ENCODE measurements around the gene GABRA4. TPM values are rescaled to one million over a fixed set of nuclear protein-coding genes. Genes with fewer than 3 reads are reported as not detected.

GABRA4 gene
- total and polyA plus RNA-seq, 10 donors, result under 0.01 to 0.10 (median 0.04) TPM; not detected in 6

DNA sequence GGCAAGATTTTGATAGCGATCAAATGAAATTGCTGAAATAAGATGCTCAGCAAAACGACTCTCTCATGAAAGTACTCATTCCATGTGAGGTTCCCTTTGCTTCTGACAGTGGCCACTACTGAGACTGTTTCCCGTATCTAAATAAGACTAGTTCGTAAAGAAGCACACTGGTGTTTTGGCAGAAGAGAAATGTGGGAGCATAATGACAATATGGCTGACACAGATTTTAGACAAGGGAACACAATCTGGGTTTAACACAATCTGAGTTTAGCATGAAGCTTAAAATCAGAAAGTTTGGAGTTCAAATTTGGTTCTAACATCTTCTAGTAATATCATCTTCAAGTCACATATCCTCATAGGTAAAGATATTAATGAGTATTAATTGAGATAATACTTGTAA, 13.7 kb downstream of the GABRA4 start:
- intact Hi-C loops (cut with DNase I; ENCODE audit: low total_unique reads), result no loop called here
- Histone ChIP-seq H3K9me3 (no peaks in the 10 kb centered on the region), H3K4me3 (no peak overlapping the region), H3K4me1 (no peaks in the 10 kb centered on the region), H3K36me3 (no peaks in the 10 kb centered on the region), H3K27me3 (replicated peaks in 1 of 7) (peaks cover 0 to 7% (median 0%) of the 10 kb centered on the region in 7 donors), H3K27ac (no peak overlapping the region)
- DNase-seq, result no peak
- WGBS, 5 donors, result 82 to 91% (median 82%) methylated on average over 4 of the region's 4 CpGs
- no peak for TF ChIP-seq POLR2AphosphoS5 (IDR thresholded peaks at IDR 0.05)
- TF ChIP-seq, protein P1, sequence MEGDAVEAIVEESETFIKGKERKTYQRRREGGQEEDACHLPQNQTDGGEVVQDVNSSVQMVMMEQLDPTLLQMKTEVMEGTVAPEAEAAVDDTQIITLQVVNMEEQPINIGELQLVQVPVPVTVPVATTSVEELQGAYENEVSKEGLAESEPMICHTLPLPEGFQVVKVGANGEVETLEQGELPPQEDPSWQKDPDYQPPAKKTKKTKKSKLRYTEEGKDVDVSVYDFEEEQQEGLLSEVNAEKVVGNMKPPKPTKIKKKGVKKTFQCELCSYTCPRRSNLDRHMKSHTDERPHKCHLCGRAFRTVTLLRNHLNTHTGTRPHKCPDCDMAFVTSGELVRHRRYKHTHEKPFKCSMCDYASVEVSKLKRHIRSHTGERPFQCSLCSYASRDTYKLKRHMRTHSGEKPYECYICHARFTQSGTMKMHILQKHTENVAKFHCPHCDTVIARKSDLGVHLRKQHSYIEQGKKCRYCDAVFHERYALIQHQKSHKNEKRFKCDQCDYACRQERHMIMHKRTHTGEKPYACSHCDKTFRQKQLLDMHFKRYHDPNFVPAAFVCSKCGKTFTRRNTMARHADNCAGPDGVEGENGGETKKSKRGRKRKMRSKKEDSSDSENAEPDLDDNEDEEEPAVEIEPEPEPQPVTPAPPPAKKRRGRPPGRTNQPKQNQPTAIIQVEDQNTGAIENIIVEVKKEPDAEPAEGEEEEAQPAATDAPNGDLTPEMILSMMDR (IDR thresholded peaks at IDR 0.05 in 8 of 11, conservative IDR thresholded peaks at IDR 0.05 in 3 of 11), result no peak
- TF ChIP-seq POLR2A (IDR thresholded peaks at IDR 0.05), result no peak

DNA sequence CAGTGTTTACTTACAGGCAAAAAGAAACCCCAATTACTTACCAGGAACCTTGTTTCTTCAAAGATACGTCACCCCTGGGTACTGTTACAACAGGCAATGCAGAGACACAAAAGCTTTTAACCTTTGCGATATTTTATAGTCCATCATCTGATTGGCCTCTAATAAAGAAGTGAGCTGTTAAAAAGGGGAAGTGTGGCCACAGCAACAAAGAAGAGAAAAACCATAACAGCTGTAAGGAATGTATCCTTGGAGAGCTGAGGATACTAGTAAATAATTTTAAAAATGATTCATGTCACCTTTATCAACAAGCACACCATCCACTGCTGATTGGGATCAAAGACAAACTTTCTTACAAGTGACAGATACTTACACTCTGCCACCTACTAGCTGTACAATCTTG, 14.1 kb downstream of the GABRA4 start:
- H3K4me1 ChIP-seq, result no peaks in the 10 kb centered on the region
- intact Hi-C loops (cut with DNase I; ENCODE audit: low total_unique reads), result no loop called here
- 70 to 82% (median 76%) methylated on average over 2 of the region's 2 CpGs for WGBS, 5 donors
- DNase-seq, result no peak
- TF ChIP-seq, protein P1 (IDR thresholded peaks at IDR 0.05 in 8 of 11, conservative IDR thresholded peaks at IDR 0.05 in 3 of 11), result no peak
- no peak for TF ChIP-seq POLR2AphosphoS5 (IDR thresholded peaks at IDR 0.05)
- no peak for TF ChIP-seq POLR2A (IDR thresholded peaks at IDR 0.05)
- H3K27ac ChIP-seq, result no peak overlapping the region
- no peaks in the 10 kb centered on the region for H3K36me3 ChIP-seq
- no peaks in the 10 kb centered on the region for H3K9me3 ChIP-seq
- no peak overlapping the region for H3K4me3 ChIP-seq
- H3K27me3 ChIP-seq (replicated peaks in 1 of 7), result peaks cover 0 to 7% (median 0%) of the 10 kb centered on the region in 7 donors

DNA sequence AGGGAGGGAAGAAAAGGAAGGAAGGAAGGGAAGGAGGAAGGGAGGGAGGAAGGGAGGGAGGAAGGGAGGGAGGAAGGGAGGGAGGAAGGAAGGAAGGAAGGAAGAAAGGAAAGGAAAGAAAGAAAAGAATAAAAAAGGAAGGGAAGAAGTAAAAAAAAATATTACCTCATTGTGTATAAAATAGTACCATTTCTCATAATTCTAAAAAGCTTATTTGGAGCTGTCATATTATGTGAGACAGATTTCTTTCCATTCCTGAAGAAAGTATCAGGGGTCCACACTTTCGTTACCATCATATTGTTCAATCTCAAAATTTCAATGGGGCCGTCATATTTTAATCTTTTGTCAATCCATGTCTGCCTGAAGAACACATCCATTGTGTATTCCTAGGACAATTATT, 16.1 kb downstream of the GABRA4 start:
- 88 to 95% (median 90%) methylated on average over 2 of the region's 2 CpGs for WGBS, 5 donors
- peaks cover 0 to 7% (median 0%) of the 10 kb centered on the region in 7 donors for H3K27me3 ChIP-seq (replicated peaks in 1 of 7)
- H3K36me3 ChIP-seq, result no peaks in the 10 kb centered on the region
- H3K4me1 ChIP-seq, result no peaks in the 10 kb centered on the region
- H3K9me3 ChIP-seq, result no peaks in the 10 kb centered on the region
- H3K27ac ChIP-seq, result no peak overlapping the region
- TF ChIP-seq POLR2AphosphoS5 (IDR thresholded peaks at IDR 0.05) (no peak), POLR2A (IDR thresholded peaks at IDR 0.05) (no peak)
- TF ChIP-seq, protein P1 (IDR thresholded peaks at IDR 0.05 in 8 of 11, conservative IDR thresholded peaks at IDR 0.05 in 3 of 11), result no peak
- intact Hi-C loops (cut with DNase I; ENCODE audit: low total_unique reads), result no loop called here
- DNase-seq, result no peak
- H3K4me3 ChIP-seq, result no peak overlapping the region

DNA sequence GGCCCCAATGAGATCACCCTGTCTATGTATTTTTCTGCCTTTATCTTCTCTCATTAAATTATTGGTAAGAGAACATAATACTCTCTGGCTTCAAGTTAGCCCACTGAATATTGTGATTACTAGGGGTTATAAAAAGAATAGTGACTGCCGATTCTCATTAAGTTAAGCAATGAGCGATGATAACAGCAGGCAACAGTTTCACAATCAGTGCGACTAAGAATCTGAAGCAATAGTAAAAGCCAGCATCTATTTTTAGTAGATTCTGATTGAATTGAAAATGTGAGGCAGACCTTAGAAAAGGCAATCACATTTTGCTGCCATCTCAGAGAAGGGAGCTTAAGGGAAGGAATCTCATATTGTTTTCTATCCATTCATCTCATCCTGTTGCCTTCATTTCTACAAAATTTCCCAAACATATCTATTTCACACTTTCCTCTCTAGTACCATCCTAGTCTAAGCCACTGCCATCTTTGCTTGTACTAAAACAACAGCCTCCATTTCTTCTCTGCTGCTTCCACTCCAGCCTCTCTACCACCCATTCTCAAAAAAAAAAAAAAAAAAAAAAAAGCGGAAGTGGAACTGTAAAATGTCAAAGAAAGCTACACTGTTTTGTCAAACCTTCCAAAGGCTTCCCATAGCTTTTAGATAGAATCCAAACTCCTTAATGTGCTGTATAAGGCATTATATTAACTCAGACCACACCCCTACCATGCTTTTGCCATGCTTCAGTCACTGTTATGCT, 17.4 kb downstream of the GABRA4 start:
- peaks cover 0 to 7% (median 0%) of the 10 kb centered on the region in 7 donors for H3K27me3 ChIP-seq (replicated peaks in 1 of 7)
- no peaks in the 10 kb centered on the region for H3K36me3 ChIP-seq
- no peak overlapping the region for H3K27ac ChIP-seq
- H3K9me3 ChIP-seq, result no peaks in the 10 kb centered on the region
- intact Hi-C loops (cut with DNase I; ENCODE audit: low total_unique reads), result no loop called here
- DNase-seq, result no peak
- TF ChIP-seq POLR2AphosphoS5 (IDR thresholded peaks at IDR 0.05) (no peak), POLR2A (IDR thresholded peaks at IDR 0.05) (no peak)
- TF ChIP-seq, protein P1 (IDR thresholded peaks at IDR 0.05 in 8 of 11, conservative IDR thresholded peaks at IDR 0.05 in 3 of 11), result no peak
- no peak overlapping the region for H3K4me3 ChIP-seq
- WGBS, 5 donors, result 56 to 74% (median 60%) methylated on average over 4 of the region's 4 CpGs
- no peaks in the 10 kb centered on the region for H3K4me1 ChIP-seq
